GM12878 (cell line): ENCODE results near the gene NUDT16L1. TPM values are rescaled to one million over a fixed set of nuclear protein-coding genes. Genes with fewer than 3 reads are reported as not detected.

ENCODE experiments used
- ATAC-seq: fragments of 200-7000 bp; cut with Tn5 transposase; 3 replicates; pipeline ENCODE4 v1.9.1; 2020; ENCODE audit warnings: mild to moderate bottlenecking, moderate library complexity
- BruUV-seq: library from RNA; stranded (reverse); fragments of 400-500 nt; replicated peaks from 2 replicates; lab custom pipeline; 2021; lab: Mats Ljungman, UMichigan
- CTCF ChIA-PET: fragments of 300-600 bp; sonication (Branson Sonifier 250); formaldehyde crosslinking; extraction: SDS; loops from one replicate; lab custom pipeline; 2021; ENCODE audit warnings: inconsistent platforms; lab: Yijun Ruan, JAX
- POLR2A ChIA-PET: fragments of 350-600 bp; formaldehyde crosslinking; extraction: SDS; loops from one replicate; lab custom pipeline; 2021; ENCODE audit warnings: inconsistent platforms; lab: Charles Lee
- RAD21 ChIA-PET: fragments of 300-600 bp; sonication (Branson Sonifier 250); formaldehyde crosslinking; loops from one replicate; lab custom pipeline; 2023; ENCODE audit warnings: antibody characterized with exemption; ENCODE audit not compliant: unreplicated experiment; lab: Charles Lee
- SMC1A ChIA-PET: fragments of 300-600 bp; sonication (Branson Sonifier 250); formaldehyde crosslinking; loops from one replicate; lab custom pipeline; 2023; ENCODE audit not compliant: unreplicated experiment, uncharacterized antibody; lab: Charles Lee
- DNase-seq: peaks from one replicate; pipeline ENCODE4 v3.0.0-alpha.2; 2011; ENCODE audit warnings: low read depth, low spot score
- FAIRE-seq: peaks from 3 replicates; lab custom pipeline; 2011; peaks lifted over from hg19 to GRCh38; lab: Jason Lieb, UNC
- H2AFZ ChIP-seq: 2 replicates; pipeline ENCODE4 v1.6.0; 2011; ENCODE audit warnings: low read depth, low read length, control low read depth; ENCODE audit not compliant: control insufficient read depth
- H3K27ac ChIP-seq: 2 replicates; pipeline ENCODE4 v1.5.1; 2011; ENCODE audit warnings: control low read depth; ENCODE audit not compliant: control insufficient read depth, insufficient read depth
- H3K27me3 ChIP-seq, 2 experiments: replicated peaks in 1 of 2; 2 replicates each; pipeline versions ENCODE4 v1.6.0 to v1.6.1; 2011; ENCODE audit warnings: low read length in 1 of 2; ENCODE audit not compliant: control insufficient read depth in 2 of 2, insufficient read depth in 2 of 2
- H3K36me3 ChIP-seq, 2 experiments: 2 replicates each; pipeline ENCODE4 v1.5.1; 2011; ENCODE audit warnings: low read length in 1 of 2; ENCODE audit not compliant: control insufficient read depth in 2 of 2, insufficient read depth in 2 of 2
- H3K4me1 ChIP-seq: 2 replicates; pipeline ENCODE4 v1.6.1; 2011; ENCODE audit warnings: mild to moderate bottlenecking, low read length, moderate library complexity, mixed read lengths; ENCODE audit not compliant: control insufficient read depth, insufficient read depth
- H3K4me2 ChIP-seq: 2 replicates; pipeline ENCODE4 v1.6.0; 2011; ENCODE audit warnings: control low read depth; ENCODE audit not compliant: control insufficient read depth, insufficient read depth
- H3K4me3 ChIP-seq: fragments of 200-600 bp; sonication (generic); 2 replicates; pipeline ENCODE4 v1.5.1; 2016
- H3K79me2 ChIP-seq: 2 replicates; pipeline ENCODE4 v1.6.0; 2011; ENCODE audit warnings: low read length; ENCODE audit not compliant: control insufficient read depth, insufficient read depth
- H3K9ac ChIP-seq: 2 replicates; pipeline ENCODE4 v1.8.0; 2011; ENCODE audit warnings: low read length, control low read depth, mixed read lengths; ENCODE audit not compliant: control insufficient read depth, insufficient read depth
- H3K9me3 ChIP-seq: replicated peaks from 3 replicates; pipeline ENCODE4 v1.5.1; 2011; ENCODE audit warnings: mild to moderate bottlenecking, low read length; ENCODE audit not compliant: control insufficient read depth, insufficient read depth
- H4K20me1 ChIP-seq: 2 replicates; pipeline ENCODE4 v1.6.0; 2011; ENCODE audit not compliant: control insufficient read depth, insufficient read depth
- MTA2 ChIP-seq: fragments of 450-650 bp; IDR thresholded peaks from 2 replicates; pipeline ENCODE4 v1.6.1; 2016; ENCODE audit warnings: low read depth, mild to moderate bottlenecking, moderate library complexity
- NFYB ChIP-seq: IDR thresholded peaks from 2 replicates; pipeline ENCODE4 v1.6.1; 2011; ENCODE audit warnings: low read depth, mild to moderate bottlenecking, low read length, improper control_type of control experiment, moderate library complexity; ENCODE audit not compliant: insufficient read depth
- SMC3 ChIP-seq: IDR thresholded peaks from 2 replicates; pipeline ENCODE4 v1.6.1; 2011; ENCODE audit warnings: low read length, improper control_type of control experiment, borderline replicate concordance
- WGBS: methylation state at CpG from one replicate; pipeline ENCODE4 v1.1.6; 2016; ENCODE audit warnings: low lambda C conversion rate; ENCODE audit not compliant: insufficient replicate concordance, insufficient coverage; ENCODE audit errors: missing lambda C conversion rate; 5-methylcytosine and 5-hydroxymethylcytosine counted together
- in situ Hi-C: fragments of 300-500 bp; cut with MboI; formaldehyde crosslinking; loops from 9 replicates; pipeline ENCODE4 v1.14.3; 2018; ENCODE audit warnings: mixed read lengths
- intact Hi-C: fragments of 100-400 bp; cut with micrococcal nuclease; formaldehyde crosslinking; loops from one replicate; pipeline ENCODE4 v1.14.2; 2022; ENCODE audit not compliant: unreplicated experiment
- polyA plus RNA-seq, 11 experiments: library from polyadenylated mRNA; depleted of rRNA in 4 of 11; unstranded in 6 of 11; stranded (reverse) in 5 of 11; fragments of >200 nt; fragmentation: Nextera tagmentation in 4 of 11; fragmentation: Illumina TruSeq in 1 of 11; extraction: Ambion mirVana in 4 of 11; extraction: Trizol in 1 of 11; gene quantifications; 1 replicate in 1 of 11; 2 replicates in 10 of 11; pipeline versions ENCODE4 v1.2.1 to v1.2.3, GENCODE V29; 2011 to 2016; ENCODE audit warnings: inconsistent platforms in 2 of 11, missing spikeins in 2 of 11, low read depth in 1 of 11
- total RNA-seq, 4 experiments: library from RNA; depleted of rRNA in 3 of 4; stranded (reverse); fragments of >200 nt in 3 of 4; fragmentation: Illumina TruSeq in 1 of 4; extraction: Trizol in 1 of 4; gene quantifications; 2 replicates each; pipeline versions ENCODE4 v1.2.1 to v1.2.3, GENCODE V29; 2013 to 2021
- TF ChIP-seq, protein P1 (sequence below): IDR thresholded peaks from 2 replicates; pipeline ENCODE4 v1.6.1; 2011; ENCODE audit warnings: low read depth, low read length, improper control_type of control experiment, borderline replicate concordance
- TF ChIP-seq, protein P2 (sequence below): IDR thresholded peaks from 2 replicates; pipeline ENCODE4 v1.6.1; 2012; ENCODE audit warnings: low read depth, low read length, improper control_type of control experiment
- TF ChIP-seq, protein P3 (sequence below): IDR thresholded peaks from 2 replicates; pipeline ENCODE4 v1.6.1; 2012; ENCODE audit warnings: low read length, inconsistent platforms
- TF ChIP-seq, protein P4 (sequence below): fragments of 450-650 bp; IDR thresholded peaks from 2 replicates; pipeline ENCODE4 v1.6.1; 2017; ENCODE audit warnings: mild to moderate bottlenecking, moderate library complexity
- TF ChIP-seq, protein P5 (sequence below): fragments of 450-650 bp; IDR thresholded peaks from 2 replicates; pipeline ENCODE4 v1.6.1; 2016; ENCODE audit warnings: mild to moderate bottlenecking
- TF ChIP-seq, protein P6 (sequence below): IDR thresholded peaks from 2 replicates; pipeline ENCODE4 v1.6.1; 2012; ENCODE audit warnings: low read depth, low read length, improper control_type of control experiment

NUDT16L1 gene
- total and polyA plus RNA-seq, 10 of the 15 experiments (the other 5 are each of a cell fraction or from before 2014, with no cell fraction given): 1.4 to 77.7 (median 28.9) TPM

DNA sequence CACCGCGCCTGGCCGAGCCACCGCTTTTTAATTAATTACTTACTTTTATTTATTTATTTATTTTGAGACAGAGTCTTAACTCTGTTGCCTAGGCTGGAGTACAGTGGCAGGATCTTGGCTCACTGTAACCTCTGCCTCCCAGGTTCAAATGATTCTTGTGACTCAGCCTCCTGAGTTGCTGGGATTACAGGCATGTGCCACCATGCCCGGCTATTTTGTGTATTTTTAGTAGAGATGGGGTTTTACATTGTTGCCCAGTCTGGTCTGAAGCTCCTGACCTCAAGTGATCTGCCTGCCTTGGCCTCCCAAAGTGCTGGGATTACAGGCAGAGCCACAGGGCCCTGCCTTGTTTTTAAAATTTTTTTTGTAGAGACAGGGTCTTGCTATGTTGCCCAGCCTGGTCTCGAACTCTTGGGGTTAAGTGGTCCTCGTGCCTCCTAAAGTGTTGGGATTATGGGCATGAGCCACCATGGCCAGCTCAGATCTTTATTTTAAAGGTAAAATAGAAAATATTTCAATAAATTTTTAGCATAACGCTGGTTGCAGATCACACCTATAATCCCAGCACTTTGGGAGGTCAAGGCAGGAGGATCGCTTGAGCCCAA is 18.3 kb upstream of the NUDT16L1 start:
- intact Hi-C loops: no loop called here
- H3K4me3 ChIP-seq: no peak overlapping the region
- H3K9ac ChIP-seq: no peak overlapping the region
- no peak overlapping the region for H3K27ac ChIP-seq
- no peak for ATAC-seq
- TF ChIP-seq, protein P1, sequence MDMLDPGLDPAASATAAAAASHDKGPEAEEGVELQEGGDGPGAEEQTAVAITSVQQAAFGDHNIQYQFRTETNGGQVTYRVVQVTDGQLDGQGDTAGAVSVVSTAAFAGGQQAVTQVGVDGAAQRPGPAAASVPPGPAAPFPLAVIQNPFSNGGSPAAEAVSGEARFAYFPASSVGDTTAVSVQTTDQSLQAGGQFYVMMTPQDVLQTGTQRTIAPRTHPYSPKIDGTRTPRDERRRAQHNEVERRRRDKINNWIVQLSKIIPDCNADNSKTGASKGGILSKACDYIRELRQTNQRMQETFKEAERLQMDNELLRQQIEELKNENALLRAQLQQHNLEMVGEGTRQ: no peak
- TF ChIP-seq MTA2 (no peak), SMC3 (no peak), NFYB (no peak)
- TF ChIP-seq, protein P2, sequence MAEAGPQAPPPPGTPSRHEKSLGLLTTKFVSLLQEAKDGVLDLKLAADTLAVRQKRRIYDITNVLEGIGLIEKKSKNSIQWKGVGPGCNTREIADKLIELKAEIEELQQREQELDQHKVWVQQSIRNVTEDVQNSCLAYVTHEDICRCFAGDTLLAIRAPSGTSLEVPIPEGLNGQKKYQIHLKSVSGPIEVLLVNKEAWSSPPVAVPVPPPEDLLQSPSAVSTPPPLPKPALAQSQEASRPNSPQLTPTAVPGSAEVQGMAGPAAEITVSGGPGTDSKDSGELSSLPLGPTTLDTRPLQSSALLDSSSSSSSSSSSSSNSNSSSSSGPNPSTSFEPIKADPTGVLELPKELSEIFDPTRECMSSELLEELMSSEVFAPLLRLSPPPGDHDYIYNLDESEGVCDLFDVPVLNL: no peak
- TF ChIP-seq, protein P3, sequence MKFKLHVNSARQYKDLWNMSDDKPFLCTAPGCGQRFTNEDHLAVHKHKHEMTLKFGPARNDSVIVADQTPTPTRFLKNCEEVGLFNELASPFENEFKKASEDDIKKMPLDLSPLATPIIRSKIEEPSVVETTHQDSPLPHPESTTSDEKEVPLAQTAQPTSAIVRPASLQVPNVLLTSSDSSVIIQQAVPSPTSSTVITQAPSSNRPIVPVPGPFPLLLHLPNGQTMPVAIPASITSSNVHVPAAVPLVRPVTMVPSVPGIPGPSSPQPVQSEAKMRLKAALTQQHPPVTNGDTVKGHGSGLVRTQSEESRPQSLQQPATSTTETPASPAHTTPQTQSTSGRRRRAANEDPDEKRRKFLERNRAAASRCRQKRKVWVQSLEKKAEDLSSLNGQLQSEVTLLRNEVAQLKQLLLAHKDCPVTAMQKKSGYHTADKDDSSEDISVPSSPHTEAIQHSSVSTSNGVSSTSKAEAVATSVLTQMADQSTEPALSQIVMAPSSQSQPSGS: no peak
- TF ChIP-seq, protein P4, sequence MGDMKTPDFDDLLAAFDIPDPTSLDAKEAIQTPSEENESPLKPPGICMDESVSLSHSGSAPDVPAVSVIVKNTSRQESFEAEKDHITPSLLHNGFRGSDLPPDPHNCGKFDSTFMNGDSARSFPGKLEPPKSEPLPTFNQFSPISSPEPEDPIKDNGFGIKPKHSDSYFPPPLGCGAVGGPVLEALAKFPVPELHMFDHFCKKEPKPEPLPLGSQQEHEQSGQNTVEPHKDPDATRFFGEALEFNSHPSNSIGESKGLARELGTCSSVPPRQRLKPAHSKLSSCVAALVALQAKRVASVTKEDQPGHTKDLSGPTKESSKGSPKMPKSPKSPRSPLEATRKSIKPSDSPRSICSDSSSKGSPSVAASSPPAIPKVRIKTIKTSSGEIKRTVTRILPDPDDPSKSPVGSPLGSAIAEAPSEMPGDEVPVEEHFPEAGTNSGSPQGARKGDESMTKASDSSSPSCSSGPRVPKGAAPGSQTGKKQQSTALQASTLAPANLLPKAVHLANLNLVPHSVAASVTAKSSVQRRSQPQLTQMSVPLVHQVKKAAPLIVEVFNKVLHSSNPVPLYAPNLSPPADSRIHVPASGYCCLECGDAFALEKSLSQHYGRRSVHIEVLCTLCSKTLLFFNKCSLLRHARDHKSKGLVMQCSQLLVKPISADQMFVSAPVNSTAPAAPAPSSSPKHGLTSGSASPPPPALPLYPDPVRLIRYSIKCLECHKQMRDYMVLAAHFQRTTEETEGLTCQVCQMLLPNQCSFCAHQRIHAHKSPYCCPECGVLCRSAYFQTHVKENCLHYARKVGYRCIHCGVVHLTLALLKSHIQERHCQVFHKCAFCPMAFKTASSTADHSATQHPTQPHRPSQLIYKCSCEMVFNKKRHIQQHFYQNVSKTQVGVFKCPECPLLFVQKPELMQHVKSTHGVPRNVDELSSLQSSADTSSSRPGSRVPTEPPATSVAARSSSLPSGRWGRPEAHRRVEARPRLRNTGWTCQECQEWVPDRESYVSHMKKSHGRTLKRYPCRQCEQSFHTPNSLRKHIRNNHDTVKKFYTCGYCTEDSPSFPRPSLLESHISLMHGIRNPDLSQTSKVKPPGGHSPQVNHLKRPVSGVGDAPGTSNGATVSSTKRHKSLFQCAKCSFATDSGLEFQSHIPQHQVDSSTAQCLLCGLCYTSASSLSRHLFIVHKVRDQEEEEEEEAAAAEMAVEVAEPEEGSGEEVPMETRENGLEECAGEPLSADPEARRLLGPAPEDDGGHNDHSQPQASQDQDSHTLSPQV: no peak
- TF ChIP-seq, protein P5, sequence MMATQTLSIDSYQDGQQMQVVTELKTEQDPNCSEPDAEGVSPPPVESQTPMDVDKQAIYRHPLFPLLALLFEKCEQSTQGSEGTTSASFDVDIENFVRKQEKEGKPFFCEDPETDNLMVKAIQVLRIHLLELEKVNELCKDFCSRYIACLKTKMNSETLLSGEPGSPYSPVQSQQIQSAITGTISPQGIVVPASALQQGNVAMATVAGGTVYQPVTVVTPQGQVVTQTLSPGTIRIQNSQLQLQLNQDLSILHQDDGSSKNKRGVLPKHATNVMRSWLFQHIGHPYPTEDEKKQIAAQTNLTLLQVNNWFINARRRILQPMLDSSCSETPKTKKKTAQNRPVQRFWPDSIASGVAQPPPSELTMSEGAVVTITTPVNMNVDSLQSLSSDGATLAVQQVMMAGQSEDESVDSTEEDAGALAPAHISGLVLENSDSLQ: no peak
- TF ChIP-seq, protein P6, sequence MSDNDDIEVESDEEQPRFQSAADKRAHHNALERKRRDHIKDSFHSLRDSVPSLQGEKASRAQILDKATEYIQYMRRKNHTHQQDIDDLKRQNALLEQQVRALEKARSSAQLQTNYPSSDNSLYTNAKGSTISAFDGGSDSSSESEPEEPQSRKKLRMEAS: no peak
- TF ChIP-seq, all 136 proteins: peak for 0
- POLR2A ChIA-PET: no interaction called here
- 97% methylated on average over 9 of the region's 9 CpGs for WGBS
- no peak overlapping the region for H3K4me2 ChIP-seq
- no peaks in the 10 kb centered on the region; the same call in 1 of the 2 replicates for H4K20me1 ChIP-seq
- H3K9me3 ChIP-seq: no peaks in the 10 kb centered on the region
- no peak for DNase-seq
- BruUV-seq: no TSS peak
- H3K79me2 ChIP-seq: no peaks in the 10 kb centered on the region
- CTCF ChIA-PET: no interaction called here
- no peak overlapping the region for H2AFZ ChIP-seq
- SMC1A ChIA-PET: no interaction called here
- in situ Hi-C loops: no loop called here
- RAD21 ChIA-PET: no interaction called here
- peaks cover 3 to 22% of the 10 kb centered on the region in 2 experiments for H3K36me3 ChIP-seq
- no peaks in the 10 kb centered on the region for H3K27me3 ChIP-seq
- no peaks in the 10 kb centered on the region for H3K4me1 ChIP-seq
- no peak for FAIRE-seq
